HG02588 (cell line): ENCODE data around the gene ZNF536.

Experiments used
- ATAC-seq: cut with Tn5 transposase; IDR thresholded peaks from one replicate; pipeline ENCODE4 v1.9.1; 2021; ENCODE audit warnings: mild to moderate bottlenecking, moderate library complexity; ENCODE audit not compliant: unreplicated experiment

The ZNF536 gene

DNA sequence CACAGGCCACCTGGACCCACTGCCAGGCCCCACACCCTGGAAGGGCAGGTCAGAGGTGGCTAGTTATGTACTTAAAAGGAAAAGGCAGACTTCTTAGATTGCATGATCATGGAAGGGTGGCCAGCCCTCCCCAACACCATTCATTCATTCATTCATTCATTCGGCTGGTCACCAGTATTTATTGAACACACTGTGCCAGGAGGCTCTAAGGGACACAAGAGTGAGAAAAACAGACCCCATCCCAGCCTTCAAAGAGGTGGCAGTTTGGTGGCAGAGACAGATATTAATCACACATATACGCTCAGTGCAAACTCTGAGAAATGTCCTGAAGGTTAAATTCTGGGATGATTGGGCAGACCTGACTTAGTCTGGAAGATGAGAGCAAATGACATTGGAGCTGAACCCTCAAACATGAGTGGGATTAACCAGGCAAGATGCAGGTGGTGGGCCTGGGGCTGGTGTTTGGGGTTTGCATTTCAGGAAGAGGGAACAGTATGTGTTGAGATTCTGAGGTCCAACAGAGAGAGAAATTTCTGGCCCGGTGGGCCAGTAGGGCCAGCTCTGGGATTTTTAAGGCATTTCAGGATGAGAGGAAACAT is 147.5 kb downstream of the ZNF536 start:
- no peak for ATAC-seq

DNA sequence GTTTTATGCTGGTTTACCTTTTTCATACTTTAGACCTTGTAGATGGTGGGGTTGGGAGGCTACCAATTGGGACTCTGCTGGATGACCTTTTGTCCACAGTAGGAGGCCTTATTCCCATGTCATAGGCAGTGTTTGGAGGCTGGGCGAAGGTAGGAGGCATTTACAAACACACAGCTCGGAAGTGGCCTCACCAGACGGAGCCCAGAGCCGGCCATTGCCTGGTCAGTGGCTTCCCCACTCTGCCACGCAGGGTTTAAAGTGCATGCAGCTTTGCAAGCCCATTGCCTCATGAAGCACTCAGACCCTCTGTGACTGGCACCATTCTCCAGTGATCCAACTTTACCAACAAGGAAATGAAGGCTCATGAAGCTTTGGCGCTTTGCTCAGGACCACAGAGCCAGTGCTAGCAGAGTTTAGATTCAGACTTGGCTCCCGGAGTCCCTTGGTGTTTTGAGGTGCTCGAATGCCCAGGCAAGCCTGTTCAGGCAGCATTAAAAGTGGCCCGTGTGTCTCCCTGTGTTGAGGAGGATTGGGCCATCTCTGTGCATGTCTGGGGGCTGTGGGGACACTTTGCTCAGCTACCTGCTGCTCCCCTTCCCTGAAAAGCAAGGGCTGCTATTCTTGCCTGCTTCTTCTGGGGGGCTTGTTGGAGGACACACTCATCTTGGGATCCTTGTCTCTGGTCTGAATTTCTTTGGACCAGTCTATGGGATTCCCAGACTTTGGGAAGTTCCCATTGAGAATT is 148.7 kb downstream of the ZNF536 start:
- no peak for ATAC-seq

- ATAC-seq = no peak
Measured at GRCh38 chr19:30521937-30522336, 149.8 kb downstream of the ZNF536 start.

- no peak for ATAC-seq
Measured at GRCh38 chr19:30522341-30522740, 150.2 kb downstream of the ZNF536 start.

DNA sequence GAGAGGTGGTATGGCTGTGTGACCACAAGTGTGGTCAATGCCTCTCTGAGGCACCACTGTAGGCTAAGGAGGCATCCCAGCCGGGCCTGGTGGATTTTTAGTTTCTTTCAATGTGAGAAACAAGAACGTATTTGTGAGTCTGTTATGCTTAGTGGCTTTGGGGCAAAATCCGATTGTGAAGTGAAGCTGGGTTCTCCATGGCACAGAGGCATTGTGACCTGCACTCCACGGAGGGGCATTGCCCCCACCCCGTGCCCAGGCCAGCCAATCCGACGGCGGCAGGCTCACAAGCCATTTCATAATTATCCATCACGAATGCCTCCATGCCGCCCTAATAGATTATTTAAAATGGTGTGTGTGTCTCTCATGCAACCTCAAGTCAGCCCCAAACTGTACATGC is 151.6 kb downstream of the ZNF536 start:
- ATAC-seq = no peak

DNA sequence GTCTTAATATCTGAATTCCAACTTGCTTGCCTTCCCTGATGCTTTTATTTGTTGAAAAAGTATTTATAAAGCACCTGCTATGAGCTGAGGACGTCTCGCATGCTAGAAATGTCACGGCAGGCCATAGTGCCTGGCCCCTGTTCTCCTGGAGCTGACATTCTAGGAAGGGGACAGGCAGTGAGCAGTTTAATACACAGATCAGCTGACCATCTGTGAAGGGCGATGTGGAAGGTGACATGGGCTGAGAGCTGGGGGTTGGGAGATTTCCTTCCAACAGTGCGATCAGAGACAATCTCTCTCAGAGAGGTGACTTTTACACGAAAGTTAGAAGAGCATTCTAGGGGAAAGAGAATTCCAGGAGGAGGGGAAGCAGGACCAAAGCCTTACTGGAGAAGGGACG is 153.2 kb downstream of the ZNF536 start:
- ATAC-seq = no peak

DNA sequence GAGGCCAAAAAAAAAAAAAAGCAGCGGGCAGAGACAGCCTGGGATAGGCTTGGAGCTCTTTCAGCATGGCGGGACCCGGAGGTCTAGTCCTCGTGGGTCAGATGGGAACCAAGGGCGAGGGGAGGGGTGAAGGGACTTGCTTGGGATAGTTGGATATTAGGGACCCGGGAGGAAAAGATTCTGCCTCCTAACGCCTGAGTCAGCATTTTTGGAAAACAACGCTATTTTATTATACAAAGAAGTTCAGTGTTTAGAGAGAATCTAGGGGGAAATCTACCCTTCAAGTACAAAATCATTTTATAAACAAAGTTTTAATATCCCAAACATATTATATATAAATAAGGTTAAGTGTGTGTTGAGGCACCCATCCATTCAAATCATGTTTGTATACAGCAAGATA is 156.7 kb downstream of the ZNF536 start:
- ATAC-seq = no peak

- no peak for ATAC-seq
Measured at GRCh38 chr19:30529876-30530275, 157.7 kb downstream of the ZNF536 start.

DNA sequence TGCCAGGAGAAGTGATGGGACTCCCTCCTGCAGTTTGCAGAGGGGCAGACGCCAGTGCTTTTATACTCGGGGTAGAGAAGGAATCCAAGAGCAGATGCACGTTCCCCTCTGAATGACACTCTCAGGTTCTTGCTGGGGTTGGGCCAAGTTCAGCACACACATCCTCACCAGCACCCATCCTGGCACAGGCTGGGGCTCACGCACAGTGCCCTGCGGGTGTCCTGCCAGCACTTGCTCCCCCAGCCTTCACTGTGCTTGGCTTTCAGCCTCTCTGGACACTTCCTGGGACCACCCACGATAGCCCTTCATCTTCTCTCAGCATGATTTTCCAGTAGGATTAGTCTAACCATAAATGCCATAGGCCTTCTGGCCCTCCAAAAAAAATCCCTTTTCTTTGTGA is 158.6 kb downstream of the ZNF536 start:
- no peak for ATAC-seq

DNA sequence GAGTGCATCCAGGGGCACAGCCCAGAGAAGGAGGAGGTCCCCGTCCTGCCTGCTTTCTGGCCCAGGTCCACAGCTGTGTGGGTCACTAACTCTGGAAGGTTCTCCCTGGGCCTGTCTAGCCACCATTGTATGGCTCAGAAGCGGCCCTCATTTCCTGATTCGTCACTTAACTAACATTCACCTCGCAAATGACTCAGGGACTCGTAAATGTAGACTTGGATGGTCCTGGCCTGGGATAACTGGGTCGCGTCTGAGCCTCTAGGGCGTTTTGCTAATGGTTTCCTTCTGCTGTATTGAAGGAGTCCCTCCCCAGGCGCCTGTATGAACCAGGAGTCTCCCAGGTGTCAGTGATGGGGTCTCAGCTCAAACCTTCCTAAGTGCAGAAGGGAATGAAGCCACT is 162.8 kb downstream of the ZNF536 start:
- ATAC-seq = no peak

GRCh38 chr19:30536975-30537374 is 164.8 kb downstream of the ZNF536 start:
- no peak for ATAC-seq

DNA sequence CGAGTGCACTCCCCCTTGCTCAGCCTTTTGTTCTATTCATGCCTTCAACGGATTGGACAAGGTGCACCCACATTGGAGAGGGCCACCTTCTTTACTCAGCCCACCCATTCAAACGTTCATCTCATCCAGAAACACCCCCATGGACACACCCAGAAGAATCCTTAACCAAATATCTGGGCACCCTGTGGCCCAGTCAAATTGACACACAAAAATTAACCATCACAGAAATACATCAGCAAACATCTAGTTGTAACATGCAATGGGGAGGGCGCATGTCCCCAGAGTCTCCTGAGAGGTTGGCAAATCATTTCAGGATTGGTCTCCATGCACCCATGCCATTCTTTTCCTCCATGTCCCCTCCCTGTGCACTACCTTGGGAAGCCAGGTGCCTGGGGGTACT is 167.1 kb downstream of the ZNF536 start:
- ATAC-seq = no peak

DNA sequence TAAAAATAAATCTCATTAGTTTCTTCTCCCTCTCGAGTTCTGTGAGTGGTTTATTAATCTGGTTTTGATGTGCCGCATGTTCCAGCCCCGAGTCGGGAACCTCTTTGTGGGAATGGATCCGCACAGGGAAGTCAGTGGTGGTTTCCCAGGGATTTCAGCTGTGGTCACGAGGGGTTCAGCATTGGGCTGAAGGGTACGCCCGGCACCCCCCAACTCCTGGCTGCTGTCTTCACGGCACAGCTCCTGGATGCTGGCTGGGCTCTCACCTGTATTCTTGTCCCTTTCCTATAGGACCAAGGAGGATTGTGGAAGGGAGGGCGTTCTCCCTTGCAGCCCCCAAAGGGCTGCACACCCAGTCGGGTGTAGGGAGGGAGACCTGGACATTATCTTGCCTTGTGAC is 167.8 kb downstream of the ZNF536 start:
- ATAC-seq = no peak

- ATAC-seq = no peak
Measured at GRCh38 chr19:30540761-30541160, 168.6 kb downstream of the ZNF536 start.

- no peak for ATAC-seq
Measured at GRCh38 chr19:30541575-30541974, 169.4 kb downstream of the ZNF536 start.

DNA sequence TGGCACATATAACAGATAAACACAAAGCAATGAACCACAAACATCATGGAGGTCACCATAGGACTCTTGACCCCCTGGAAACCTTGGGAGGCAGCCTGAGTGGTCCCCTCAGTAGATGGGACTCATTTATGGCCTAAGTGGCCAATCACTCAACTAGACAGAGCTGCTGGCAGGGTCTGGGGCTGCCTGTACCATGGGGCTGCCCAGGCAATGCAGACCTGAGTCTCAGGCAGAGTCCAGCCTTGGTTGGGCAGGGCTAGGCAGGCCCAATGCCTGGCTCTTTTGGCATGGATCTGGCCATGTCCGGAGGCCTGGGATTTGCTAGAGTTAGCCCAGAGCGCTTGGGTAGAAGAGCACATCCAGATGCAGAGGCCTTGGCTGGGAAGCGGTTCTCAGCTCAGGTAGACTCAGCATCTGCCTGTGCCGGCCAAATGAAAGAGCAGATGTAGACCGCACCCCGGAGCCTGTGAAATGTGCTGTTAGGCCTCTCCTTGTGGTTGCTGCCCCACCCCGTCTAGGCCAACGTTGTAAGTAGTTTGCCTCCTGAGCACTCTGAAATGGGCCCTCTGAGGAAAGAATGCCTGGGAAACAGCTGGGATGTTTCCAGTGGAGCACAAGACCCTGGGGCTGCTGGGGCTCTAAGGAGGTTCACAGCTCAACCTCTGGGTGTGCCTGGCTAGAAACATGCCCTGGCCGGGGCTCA is 171.2 kb downstream of the ZNF536 start:
- ATAC-seq = no peak

- ATAC-seq = no peak
Measured at GRCh38 chr19:30545752-30546151, 173.6 kb downstream of the ZNF536 start.

- ATAC-seq = no peak
Measured at GRCh38 chr19:30546332-30546731, 174.1 kb downstream of the ZNF536 start.

DNA sequence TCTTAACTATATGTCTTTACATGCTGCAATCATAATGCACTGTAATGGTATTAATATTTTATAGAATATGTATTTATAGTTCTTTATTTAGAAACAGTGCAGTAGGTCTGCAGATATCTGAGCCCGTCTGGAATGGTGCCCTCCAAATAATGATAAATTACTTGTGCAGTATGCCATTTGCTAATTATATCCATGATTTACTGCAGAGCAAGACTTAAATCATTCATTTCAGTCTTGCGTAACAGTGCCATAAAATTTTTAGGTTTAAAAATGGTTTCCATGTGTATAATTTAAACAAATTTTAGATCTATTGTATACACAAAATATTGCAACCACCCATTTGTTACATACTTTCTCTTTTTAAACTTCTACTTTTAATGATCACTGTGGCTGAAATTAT is 175.1 kb downstream of the ZNF536 start:
- no peak for ATAC-seq

- ATAC-seq = no peak
Measured at GRCh38 chr19:30549151-30549550, 177.0 kb downstream of the ZNF536 start.

DNA sequence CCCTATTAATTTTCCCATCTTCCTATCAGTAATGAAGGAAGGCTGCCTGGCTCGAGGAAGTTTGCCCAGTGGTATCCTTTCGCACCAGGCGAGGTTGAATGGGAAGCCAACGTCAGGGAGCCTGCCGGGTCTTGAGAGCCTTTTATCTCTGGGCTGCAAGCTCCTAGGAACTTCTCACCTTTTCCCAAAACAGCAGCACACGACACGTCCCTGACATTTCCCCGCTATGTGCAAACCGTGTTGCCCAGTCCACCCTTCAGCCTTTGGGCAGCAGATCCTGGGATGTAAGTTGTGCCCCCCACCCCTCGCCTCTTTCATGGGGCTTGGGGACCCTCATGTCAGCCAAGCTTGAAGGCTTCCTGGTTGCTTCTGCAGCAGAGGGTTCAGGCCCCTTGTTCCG is 179.1 kb downstream of the ZNF536 start:
- ATAC-seq = no peak

DNA sequence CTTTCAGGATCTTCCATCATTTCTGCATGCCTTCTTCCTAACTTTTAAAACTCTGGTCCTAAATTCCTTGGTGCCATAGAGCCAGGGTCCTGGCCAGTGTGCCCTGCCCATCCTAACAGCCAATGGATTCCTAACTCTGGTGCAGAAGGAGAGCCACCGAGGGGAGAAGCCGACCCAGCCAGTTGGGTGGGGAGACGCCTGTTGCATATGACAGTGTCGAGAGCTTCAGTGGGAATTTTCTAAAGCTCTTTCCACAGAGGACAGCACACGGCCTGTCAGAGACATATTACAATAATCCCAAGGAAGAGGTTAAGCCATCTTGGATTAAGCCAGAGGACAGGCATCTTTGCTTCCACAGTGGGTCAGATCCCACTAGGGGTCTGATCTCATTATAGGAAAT is 180.4 kb downstream of the ZNF536 start:
- no peak for ATAC-seq
